Stimulated activated CD8-positive, alpha-beta memory T cell treated with anti-CD3 and anti-CD28 coated beads, Interleukin-7, amount 100 ng/mL, for 4 hours (primary cell): ENCODE measurements around the gene DPP6.

Experiments
- DNase-seq, 2 donors: peaks; one replicate each; pipeline ENCODE4 v3.0.0-alpha.2; 2020; ENCODE audit warnings: low read depth in 2 of 2

Gene DPP6

GRCh38 chr7:154592388-154592787 lies 540.2 kb downstream of the DPP6 start:
- DNase-seq: no peak

DNA sequence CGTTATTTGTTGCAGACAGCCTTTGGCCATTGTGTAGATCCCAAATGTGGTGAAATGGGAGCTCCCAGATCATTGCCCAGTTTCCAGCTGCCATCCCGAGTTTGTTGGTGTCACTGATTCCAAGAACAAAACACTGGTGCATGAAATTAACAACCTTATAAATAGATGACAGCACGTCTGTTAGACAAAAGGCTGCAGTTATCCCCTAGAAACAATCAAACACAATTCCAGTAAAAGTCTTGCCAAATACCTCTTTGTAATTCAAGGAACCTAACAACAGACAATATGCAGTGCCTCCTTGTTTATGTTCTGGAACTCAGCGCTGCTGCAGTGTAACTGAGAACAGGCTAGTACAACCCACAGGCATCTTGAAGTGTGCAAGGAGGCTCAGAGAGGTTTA lies 546.2 kb downstream of the DPP6 start:
- DNase-seq: no peak

- DNase-seq: no peak
These were observed 546.7 kb downstream of the DPP6 start for GRCh38 chr7:154598864-154599263.

DNA sequence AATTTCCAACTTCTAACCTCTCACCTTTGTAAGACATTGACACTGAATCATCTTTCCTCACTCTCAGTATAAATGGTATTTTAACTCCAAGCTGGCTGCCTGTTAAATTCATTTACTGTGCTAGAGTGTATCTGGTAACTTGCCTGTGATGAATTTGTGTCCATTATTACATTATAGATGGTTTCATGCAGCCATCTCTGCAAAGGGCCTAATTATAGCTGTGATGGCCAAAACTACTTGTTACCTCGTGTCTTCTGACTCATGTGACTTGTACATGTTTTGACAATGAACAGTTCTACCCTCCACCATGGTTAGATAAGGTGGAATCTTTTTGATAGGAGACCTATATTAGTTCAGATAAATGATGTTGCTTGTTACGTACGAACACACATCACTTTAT lies 558.7 kb downstream of the DPP6 start:
- no peak for DNase-seq

GRCh38 chr7:154613811-154614210 lies 561.6 kb downstream of the DPP6 start:
- DNase-seq: no peak

GRCh38 chr7:154620141-154620755 lies 568.0 kb downstream of the DPP6 start:
- DNase-seq: no peak

DNA sequence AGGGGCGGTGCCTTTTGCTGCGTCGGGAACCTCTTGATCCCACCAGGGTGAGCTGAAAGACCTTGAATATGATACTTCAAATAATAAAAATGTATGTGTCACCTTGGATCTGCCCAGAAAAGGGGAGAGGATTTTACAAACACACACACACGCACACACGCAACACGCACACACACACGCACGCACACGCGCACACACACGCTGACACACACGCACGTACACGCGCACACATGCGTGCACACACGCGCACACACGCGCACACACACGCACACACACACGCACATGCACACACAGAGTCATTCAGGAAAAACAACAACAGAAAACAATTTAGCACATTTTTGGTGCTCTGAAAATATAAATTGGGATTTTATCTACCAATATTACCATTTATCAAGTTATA lies 571.2 kb downstream of the DPP6 start:
- DNase-seq: no peak

- DNase-seq: no peak
These were observed 575.6 kb downstream of the DPP6 start for GRCh38 chr7:154627646-154628290.

GRCh38 chr7:154628556-154628955 lies 576.4 kb downstream of the DPP6 start:
- DNase-seq: no peak

DNA sequence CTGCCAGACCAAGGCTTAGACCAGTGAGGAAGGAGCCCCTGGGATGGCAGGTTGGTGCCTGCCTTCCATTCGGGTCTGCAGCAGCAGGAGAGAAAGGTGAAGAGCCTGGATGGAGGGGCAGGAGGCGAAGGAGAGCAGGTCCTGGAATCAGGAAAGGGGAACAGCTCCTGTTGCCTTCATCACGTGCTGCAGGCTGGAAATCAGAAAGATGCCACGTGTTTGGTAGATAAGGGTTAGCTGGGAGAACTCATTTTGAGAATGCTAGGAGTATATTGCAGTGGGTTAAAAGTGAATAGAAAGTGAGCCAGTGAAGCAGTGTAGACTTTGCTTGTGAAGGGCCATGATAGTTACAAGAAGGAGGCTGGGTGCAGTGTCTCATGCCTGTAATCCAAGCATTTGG lies 579.0 kb downstream of the DPP6 start:
- no peak for DNase-seq

DNA sequence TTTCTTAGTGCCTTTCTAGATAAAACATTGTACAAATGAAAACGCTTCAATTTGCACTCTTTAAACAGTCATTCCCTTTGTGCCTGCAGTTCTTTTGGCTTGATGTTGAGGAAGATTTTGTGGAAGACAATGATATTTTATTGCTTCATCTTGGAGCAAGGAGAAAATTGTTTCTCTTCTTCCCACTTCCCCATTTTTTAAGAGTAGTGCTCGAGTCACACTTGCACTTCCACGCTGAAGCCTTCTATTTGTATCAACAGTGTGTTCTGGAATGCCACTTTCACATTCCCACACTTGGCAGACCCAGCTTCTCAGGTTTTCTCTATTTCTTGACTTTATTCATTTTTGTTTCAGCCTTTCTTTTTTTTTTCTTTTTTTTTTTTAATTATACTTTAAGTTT lies 581.4 kb downstream of the DPP6 start:
- no peak for DNase-seq

DNA sequence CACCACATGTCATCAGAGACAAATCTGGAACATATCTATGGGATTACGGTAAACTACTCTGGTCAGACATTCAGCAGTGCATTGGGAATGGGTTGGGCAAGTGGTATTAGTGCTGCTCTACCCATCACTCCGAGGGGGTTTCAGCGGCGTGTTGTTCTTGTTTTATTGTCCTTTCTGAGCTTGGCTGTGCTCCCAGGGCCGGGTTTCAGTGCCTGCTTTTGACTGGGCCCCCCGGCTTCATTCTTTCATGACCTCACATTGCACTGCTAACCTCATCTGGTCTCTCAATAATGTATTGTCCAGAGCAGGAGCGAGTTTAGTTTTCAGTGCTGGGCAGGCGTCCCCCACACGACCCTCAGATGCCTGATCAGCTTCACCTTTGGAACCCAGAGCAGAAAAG lies 586.1 kb downstream of the DPP6 start:
- no peak for DNase-seq

- DNase-seq: no peak
These were observed 588.2 kb downstream of the DPP6 start for GRCh38 chr7:154640266-154640865.

- no peak for DNase-seq
These were observed 588.7 kb downstream of the DPP6 start for GRCh38 chr7:154640917-154641316.

DNA sequence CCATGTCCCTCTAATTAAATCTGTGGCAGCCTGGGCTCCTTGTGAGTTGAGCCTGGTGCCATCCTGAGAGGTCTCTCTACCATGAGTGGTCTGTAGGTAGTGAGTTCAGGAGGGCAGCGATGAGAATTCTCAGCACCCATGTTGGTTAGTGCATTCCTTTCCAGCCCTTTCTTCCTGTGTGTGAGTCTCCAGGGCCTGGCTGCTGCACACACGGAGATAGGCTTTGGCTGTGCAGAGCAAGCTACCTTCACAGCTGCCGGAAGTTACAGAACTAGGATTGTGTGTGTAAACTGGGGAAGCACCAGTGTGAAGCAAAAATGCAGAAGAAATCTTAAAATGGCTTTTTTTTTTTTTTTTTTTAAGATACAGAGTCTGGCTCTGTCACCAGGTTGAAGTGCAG lies 592.2 kb downstream of the DPP6 start:
- no peak for DNase-seq

DNA sequence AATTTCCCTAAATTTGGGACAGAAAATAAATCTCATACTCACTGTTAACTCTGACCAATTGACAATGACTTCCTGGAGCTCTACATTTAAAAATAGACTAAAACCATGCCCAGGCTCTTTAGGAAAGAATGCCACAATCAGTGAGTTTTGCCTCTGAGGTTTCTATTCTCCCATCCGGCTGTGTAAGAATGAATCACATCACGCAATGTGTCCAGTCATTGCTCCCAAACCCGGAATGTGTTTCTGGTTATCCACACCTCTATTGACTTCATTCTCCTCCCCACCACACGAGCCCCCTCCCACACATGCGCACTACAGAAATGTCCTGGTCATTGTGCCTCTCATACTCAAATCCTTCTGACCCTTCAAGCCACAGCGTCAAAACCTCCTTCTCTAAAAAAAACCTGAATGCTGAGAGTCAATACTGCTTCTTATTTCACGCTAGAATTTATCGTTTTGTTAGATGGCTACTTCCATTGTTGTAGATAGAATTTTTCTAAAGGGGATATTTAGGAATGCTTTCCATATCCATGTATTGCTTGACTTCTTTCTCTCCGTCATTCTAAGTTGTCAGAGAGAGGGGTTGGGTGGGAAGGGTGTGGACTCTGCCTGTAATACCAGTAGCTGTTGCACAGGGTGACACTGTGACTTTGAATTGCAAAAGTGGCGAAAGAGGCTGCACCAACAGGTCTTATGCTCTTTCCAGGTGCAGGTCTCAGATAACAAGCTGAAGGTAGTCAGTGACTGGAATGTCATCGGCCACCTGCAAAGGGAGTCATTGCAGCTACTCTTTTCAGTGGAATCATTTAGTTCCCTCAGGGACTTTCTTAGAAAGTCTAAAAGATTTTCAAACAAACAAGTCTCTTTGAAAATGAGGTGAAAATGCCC lies 594.2 kb downstream of the DPP6 start:
- DNase-seq: no peak

DNA sequence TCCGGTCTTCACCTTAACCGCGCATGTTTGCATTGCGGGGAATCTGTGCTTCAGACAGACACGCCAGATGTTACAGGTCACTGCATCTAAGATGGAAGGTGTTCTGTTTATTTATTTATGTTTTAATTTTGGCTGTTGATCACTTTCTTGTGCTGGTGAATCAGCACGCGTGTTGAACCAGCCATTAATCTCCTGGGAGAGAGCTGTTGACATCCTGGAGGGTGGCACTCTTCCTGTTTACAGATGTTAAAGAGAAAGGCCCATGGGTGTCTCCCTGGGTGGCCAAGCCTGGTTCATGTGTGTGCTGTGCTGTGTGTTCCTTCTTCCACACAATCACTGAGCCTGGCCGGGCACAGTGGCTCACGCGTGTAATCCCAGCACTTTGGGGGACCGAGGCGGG lies 595.4 kb downstream of the DPP6 start:
- no peak for DNase-seq

DNA sequence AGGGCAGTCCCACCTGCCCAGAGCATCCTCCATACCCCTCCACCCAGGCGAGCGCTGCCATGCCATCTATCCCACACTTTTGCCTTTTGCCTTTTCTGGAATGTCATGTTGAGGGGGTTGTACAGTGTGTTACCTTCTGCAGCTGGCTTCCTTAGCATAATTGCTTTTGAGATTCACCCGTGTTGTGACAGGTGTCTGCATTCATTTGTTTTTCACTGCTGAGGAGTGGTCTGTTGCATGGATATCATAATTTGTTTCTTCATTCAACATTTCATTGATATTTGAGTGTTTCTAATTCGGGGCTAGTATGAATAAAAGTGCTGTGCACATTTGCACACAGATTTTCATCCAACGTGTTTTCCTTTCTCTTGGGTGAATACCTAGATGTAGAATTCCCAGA lies 596.8 kb downstream of the DPP6 start:
- no peak for DNase-seq

GRCh38 chr7:154649434-154649833 lies 597.2 kb downstream of the DPP6 start:
- no peak for DNase-seq

DNA sequence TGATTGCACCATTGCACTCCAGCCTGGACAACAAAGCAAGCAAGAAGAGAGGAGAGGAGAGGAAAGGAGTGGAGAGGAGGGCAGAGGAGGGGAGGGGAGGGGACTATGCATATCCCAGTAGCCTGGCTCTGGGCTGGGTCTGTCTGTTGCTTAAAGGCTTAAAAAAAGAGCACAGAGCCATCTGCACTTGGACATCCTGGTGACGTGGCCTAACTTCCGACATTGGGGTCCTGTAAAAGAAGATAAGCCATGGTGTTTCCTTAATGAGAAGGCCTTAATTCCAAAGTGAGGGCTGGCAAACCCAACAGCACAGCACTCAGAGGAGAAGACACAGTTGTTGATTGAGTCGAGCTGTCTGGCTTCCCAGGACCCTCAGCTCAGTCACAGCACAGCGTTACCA lies 598.1 kb downstream of the DPP6 start:
- DNase-seq: no peak

- DNase-seq: no peak
These were observed 599.3 kb downstream of the DPP6 start for GRCh38 chr7:154651501-154651900.

- no peak for DNase-seq
These were observed 600.4 kb downstream of the DPP6 start for GRCh38 chr7:154652564-154652963.

GRCh38 chr7:154653281-154653680 lies 601.1 kb downstream of the DPP6 start:
- no peak for DNase-seq
